GM12892 (cell line): ENCODE measurements around the gene MMP2.
A peak's percentile ranks its signal among the peaks of the same experiment; 100 is the strongest.

Experiments
- DNase-seq: peaks from one replicate; pipeline ENCODE4 v3.0.0; 2011; ENCODE audit not compliant: insufficient read length
- FAIRE-seq: peaks from 2 replicates; lab custom pipeline; 2011; peaks lifted over from hg19 to GRCh38; lab: Jason Lieb, UNC
- POLR2A ChIP-seq: IDR thresholded peaks from 2 replicates; pipeline ENCODE4 v1.6.1; 2011; ENCODE audit warnings: low read depth, low read length, control low read depth
- POLR2AphosphoS5 ChIP-seq: IDR thresholded peaks from 2 replicates; pipeline ENCODE4 v1.6.1; 2011; ENCODE audit warnings: low read depth, low read length, control low read depth
- TAF1 ChIP-seq: IDR thresholded peaks from 2 replicates; pipeline ENCODE4 v1.6.1; 2011; ENCODE audit warnings: low read depth, mild to moderate bottlenecking, control low read depth, low read length, borderline replicate concordance

MMP2 gene

DNA sequence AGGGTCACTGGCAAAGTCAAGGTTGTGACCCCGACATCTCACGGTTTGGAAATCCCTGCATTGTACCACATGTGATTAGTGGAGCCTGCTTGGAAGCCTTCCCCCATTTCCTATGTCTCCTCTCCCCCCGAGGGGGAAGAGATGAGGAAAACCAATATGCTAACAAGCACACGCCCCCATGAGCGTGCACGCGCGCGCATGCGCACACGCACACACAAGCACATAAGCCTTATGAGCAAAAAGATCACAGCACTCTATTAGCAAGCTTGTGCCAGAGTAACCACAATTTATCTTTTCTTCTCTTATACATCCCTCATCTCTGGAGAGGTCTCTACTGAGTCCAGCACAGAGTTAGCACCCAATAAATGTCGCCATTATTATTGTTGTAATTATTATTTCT, 31.8 kb upstream of the MMP2 start:
- FAIRE-seq (no peak), DNase-seq (no peak)
- TF ChIP-seq POLR2A (no peak), TAF1 (no peak), POLR2AphosphoS5 (no peak)

DNA sequence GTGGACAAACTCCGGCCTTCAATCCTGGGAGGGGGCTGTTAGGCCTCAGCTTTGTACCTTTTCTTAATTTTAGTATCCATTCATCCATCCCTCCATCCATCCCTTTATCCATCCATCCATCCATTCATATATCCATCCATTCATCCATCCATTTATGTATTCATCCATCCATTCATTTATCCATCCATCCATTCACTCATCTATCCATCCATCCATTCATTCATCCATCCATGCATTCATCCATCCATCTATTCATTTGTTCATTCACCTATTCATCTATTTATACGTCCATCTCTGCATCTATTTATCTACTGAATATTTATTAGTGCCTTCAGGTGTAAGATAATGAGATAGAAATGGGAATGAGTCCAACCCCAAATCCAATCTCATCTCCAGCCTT, 26.0 kb upstream of the MMP2 start:
- FAIRE-seq = no peak
- TF ChIP-seq TAF1 (no peak), POLR2AphosphoS5 (no peak), POLR2A (no peak)
- DNase-seq = no peak

DNA sequence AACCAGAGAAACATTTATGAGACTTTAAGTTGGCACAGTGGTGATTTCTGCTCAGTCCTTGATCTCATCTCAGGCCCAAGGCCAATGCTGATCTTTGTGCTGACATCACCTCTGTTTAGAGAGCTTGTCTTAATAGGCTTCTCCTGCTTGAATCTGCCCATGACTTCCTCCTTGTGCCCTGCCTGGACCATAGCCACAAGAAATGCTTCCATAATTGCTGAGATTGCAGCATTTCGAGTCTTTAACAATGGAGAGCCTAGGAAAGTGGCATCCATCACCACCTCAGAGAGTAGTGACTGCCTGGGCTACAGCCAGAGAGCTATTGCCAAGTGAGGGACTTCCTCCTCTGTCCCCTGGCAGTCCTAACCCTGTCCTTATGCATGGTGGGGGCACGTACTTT, 25.1 kb upstream of the MMP2 start:
- FAIRE-seq (no peak), DNase-seq (no peak)
- TF ChIP-seq TAF1 (no peak), POLR2AphosphoS5 (no peak), POLR2A (no peak)

DNA sequence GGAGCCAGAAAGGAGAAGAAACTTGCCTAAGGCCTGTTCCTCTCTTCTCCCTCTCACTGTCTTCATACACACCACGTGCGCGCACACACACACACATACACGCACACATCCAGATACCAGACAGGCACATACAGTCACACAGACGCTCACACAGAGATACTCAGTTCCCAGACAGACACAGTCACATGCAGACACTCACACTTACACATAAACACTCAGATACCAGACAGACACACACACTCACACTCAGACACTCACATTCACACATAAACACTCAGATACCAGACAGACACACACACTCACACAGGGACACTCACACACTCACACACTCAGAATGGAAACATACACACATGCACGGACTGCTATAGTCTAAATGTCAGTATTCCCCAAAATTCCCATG, 24.1 kb upstream of the MMP2 start:
- FAIRE-seq = no peak
- TF ChIP-seq TAF1 (no peak), POLR2AphosphoS5 (no peak), POLR2A (no peak)
- DNase-seq = no peak

DNA sequence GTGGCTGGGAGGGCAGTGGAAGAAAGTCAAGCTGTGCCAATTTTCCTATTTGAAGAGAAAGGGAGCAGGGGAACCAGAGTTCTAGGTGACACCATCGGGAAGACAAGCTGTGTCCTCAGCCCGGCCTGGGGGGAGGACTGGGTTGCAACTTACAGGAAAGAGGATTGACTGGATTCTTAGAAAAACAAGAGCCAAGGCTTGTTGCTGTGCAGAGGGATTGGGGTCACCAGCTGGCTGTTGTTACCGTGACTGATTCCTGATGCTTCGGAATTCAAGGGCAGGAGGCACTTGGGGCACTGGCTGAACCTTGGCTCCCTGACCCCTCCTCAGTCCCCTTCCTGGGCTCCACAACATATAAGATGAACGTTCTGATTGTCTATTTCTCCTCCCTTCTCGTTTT, 16.8 kb upstream of the MMP2 start:
- no peak for TF ChIP-seq POLR2A
- no peak for TF ChIP-seq TAF1
- no peak for TF ChIP-seq POLR2AphosphoS5
- DNase-seq (no peak), FAIRE-seq (no peak)

DNA sequence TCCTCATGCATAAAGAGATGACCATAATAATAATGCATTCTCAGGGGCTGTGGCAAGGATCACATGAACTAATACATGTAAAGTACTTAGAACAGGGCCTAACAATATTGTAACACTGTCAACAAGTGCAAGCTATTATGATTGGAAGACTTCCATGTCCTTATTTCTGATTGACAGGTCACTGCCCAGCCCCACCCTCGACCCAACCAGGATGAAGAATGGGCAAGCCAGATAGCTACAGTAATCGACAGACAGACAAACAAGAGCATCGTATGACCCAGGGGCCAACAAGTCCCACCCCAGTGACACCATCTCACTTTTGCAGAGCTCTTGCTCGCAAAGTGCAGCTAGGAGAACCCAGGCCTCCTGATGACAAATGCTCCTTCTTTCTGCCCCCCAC, 14.6 kb upstream of the MMP2 start:
- DNase-seq (no peak), FAIRE-seq (no peak)
- TF ChIP-seq POLR2A (no peak), TAF1 (no peak), POLR2AphosphoS5 (no peak)

DNA sequence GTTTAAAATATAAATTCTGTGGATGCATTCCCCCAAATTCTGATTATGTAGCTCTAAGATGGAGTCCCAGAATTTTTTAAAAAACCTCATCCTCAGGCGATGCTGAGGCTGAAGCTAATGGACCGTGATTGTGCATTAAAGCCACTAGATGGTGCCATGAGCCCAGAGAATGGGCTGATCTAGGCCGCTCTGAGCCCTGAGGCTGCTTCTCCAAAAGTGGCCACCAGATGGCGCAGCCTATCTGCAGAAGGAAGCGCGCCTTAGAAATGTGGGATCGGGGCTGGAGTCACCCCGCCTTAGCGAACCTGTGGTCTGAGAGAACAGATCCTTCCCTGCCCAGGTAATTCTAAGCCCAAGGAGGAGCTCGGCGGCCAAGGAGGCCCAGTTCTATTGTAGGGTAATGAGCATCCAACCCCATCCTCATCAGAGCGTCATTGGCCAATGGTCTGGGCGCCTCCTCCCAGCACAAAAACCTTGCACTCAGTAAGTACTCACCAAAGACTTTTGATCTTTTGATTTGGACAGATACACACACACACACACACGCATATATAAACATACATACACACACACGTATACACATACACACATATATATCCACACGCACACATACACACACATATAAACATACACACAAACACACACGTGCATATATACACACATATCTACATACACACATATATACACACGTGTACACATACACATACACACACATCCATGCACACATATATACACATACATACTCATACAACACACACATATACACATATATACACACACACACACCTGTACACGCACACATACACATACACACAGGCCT, 13.7 kb upstream of the MMP2 start:
- FAIRE-seq (peak; percentile 95), DNase-seq (peak; percentile 48)
- no peak for TF ChIP-seq POLR2AphosphoS5
- TF ChIP-seq TAF1 = no peak
- TF ChIP-seq POLR2A = no peak

DNA sequence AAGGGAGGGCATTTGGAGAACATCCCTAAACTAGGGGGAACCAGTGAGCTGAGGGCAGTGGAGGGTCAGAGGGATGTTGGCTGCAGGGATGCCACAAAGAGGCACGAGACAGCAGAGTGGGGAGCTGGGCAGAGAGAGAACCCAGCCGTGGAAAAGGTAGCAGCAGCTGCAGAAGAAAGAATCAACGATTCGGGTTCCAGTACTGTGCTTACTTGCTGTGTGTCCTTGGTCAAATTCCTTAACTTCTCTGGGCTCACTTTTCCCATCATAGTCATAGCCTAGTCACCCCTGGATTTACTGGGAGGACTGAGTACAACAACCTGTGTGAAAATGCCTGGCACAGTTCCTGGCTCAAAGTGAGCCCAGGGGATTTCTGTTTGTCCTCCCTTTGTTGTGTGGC, 12.8 kb upstream of the MMP2 start:
- TF ChIP-seq POLR2A (no peak), POLR2AphosphoS5 (no peak)
- no peak for DNase-seq
- no peak for FAIRE-seq

DNA sequence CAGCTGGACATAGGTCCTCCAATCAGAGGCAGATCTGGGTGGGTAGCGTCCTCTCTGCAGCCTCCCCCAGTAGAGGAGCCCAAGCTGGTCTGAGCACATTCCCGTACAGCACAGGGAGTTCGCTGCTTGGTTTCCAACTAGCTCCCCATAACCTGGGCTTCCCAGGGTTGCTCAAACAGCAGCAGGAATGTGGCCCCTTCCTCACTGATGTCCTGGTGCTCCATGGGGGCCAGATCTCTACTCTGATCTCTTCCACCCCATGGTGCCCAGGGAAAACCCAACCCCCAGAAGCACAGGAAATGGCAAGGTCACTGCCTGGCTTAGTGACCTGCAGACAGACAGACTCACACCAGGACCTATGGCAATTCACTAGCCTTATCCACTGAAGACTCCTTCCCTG, 11.1 kb upstream of the MMP2 start:
- TF ChIP-seq POLR2AphosphoS5 (no peak), POLR2A (no peak), TAF1 (no peak)
- FAIRE-seq (no peak), DNase-seq (no peak)

DNA sequence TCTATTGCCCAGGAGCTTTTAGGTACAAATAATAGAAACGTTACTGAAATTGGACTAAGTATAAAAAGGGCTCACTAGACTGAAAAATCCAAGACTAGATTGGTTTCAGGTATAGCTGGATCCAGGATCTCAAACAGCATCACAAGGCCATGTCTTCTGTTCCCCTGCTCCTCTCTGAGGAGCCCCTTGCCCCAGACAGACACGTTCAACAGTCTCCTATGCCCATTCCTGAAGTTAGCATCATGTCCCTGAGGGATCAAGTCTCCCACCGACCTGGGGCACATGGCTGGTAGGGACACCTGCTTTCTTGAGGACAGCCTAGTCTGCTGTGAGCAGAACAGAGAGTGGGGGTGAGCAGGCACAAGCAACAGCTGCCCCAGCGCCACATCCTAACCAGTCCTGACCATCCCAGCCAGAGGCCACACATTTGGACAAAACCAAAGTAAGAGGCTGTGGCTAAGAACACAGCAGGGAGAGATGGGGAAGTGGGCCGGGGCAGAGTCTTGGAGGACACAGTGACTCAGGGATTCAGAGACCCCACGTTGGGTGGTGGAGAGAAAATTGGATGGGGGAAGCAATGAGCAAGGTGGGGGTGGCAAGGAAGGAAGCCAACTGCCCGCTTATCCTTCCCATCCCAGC, 10.5 kb upstream of the MMP2 start:
- no peak for FAIRE-seq

DNA sequence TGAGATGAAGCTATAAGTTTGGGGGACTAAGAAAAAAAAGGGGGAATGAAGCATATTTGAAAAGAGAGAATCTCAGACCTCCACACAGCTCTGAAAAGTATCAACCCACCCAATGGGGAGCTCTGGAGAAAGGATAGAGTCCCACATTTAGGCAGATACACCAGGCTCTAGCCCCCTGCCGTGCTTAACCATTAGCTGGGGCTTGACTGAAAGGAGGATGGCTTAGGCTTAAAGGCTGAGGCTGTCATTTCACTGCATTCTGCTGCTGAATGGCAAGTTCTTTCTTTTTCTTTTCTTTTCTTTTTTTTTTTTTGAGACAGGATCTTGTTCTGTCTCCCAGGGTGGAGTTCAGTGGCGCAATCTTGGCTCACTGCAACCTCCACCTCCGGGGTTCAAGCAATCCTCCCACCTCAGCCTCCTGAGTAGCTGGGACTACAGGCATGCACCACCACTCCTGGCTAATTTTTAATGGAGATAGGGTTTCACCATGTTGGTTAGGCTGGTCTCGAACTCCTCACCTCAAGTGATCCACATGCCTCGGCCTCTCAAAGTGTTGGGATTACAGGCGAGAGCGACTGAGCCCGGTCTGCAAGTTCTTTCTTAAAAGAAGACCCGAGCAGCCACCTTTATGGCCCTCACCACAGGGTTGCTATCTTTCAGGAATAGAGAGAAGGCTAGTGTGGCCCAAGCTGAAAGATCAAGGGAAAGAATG, 9.0 kb upstream of the MMP2 start:
- DNase-seq (no peak), FAIRE-seq (no peak)
- TF ChIP-seq POLR2AphosphoS5 (no peak), POLR2A (no peak), TAF1 (no peak)

More for the DNA sequence above, 10.5 kb upstream of the MMP2 start:
- TF ChIP-seq POLR2AphosphoS5 (no peak), TAF1 (no peak), POLR2A (no peak)
- DNase-seq = no peak

DNA sequence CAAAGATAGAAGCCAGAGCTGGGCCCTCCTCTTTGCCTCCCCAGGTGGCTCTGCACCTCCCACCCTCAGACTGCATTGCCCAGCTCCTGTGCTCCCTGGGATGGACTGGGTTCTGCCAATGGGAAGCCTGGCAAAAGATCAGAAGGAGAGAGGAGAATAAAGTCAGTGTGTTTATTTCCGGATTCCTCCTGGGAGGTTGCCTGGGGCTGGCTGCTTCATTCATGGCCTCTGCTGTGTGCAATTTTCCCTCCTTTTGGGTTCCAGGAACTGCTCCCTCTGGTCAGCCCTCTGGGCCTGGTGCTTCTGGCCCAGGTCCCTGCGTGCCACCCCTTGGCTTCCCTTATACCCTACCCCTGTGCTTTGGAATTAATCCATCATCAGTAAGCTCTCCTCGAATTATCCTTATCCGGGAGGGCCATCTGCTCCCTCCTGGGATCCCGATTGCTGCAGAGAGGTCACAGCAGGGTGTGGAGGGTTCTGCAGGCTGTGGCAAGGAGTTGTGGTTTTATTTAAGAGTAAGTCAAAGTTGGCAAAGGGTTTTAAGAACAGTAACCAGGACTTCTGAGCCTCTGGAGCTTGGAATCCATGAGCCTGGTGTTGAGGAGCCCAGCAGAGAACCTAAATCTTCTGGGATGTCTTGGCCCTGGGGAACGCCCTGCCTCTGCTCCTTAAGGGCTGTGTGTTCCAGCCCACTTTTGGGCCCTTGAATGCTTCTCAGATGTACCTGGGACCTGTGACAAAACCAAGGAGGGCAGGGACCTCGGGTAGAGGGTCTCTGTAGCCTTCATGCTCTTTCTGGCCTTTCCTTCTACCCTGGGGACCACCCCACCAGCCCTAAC, 8.2 kb upstream of the MMP2 start:
- TF ChIP-seq POLR2AphosphoS5 (no peak), TAF1 (no peak), POLR2A (no peak)
- FAIRE-seq (no peak), DNase-seq (no peak)
